ENCODE results near the gene TOM1L1. TPM values are rescaled to one million over a fixed set of nuclear protein-coding genes. Genes with fewer than 3 reads are reported as not detected.

The TOM1L1 gene
- total and polyA plus RNA-seq, 4 donors = 21.4 to 119 (median 33.9) TPM

DNA sequence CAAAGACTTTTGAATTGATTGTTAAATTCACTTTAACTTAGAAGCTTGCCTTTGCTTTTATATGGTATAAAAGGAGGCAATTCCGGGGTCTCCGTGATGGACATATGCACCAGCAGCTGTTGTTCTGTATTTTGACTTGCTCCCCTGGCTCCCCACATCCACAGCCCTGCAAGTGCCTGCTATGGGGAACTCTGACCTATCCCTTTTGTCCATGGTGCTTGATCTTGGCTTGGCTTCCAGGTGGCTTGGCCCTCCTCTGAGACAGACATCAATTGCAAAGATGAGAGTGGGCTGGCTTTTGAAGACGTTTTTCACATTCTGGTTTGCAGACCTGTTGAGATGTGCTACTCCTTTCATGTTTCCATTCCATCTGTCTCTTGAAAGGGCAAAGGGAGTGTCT is 26.9 kb downstream of the TOM1L1 start:
- no peak overlapping the region for H3K4me3 ChIP-seq (ENCODE audit: low read depth in 1 of 3, low read length in 3 of 3)
- H3K9ac ChIP-seq (ENCODE audit: low read depth in 1 of 2, low read length in 2 of 2) = no peak overlapping the region
- DNase-seq (ENCODE audit: low spot score) = no peak
- H3K4me1 ChIP-seq (ENCODE audit: control insufficient read depth in 4 of 4, insufficient read depth in 4 of 4, low read length in 3 of 4) = no peaks in the 10 kb centered on the region
- H3K27me3 ChIP-seq (ENCODE audit: control insufficient read depth in 4 of 4, insufficient read depth in 4 of 4, low read length in 3 of 4) = no peaks in the 10 kb centered on the region
- no peaks in the 10 kb centered on the region for H3K9me3 ChIP-seq (ENCODE audit: control insufficient read depth in 4 of 4, low read length in 3 of 4)
- TF ChIP-seq NR2F2 (IDR thresholded peaks at IDR 0.05) = no peak
- TF ChIP-seq REST (IDR thresholded peaks at IDR 0.05) = no peak
- TF ChIP-seq, protein P1, sequence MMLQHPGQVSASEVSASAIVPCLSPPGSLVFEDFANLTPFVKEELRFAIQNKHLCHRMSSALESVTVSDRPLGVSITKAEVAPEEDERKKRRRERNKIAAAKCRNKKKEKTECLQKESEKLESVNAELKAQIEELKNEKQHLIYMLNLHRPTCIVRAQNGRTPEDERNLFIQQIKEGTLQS (IDR thresholded peaks at IDR 0.05) = no peak
- TF ChIP-seq, protein P2, sequence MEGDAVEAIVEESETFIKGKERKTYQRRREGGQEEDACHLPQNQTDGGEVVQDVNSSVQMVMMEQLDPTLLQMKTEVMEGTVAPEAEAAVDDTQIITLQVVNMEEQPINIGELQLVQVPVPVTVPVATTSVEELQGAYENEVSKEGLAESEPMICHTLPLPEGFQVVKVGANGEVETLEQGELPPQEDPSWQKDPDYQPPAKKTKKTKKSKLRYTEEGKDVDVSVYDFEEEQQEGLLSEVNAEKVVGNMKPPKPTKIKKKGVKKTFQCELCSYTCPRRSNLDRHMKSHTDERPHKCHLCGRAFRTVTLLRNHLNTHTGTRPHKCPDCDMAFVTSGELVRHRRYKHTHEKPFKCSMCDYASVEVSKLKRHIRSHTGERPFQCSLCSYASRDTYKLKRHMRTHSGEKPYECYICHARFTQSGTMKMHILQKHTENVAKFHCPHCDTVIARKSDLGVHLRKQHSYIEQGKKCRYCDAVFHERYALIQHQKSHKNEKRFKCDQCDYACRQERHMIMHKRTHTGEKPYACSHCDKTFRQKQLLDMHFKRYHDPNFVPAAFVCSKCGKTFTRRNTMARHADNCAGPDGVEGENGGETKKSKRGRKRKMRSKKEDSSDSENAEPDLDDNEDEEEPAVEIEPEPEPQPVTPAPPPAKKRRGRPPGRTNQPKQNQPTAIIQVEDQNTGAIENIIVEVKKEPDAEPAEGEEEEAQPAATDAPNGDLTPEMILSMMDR (IDR thresholded peaks at IDR 0.05; ENCODE audit: low read depth, low read length, missing input control) = no peak
- TF ChIP-seq YY1 (IDR thresholded peaks at IDR 0.05) = no peak
- no peak for TF ChIP-seq TAF1 (conservative IDR thresholded peaks at IDR 0.05)
- no peak for TF ChIP-seq JUND (IDR thresholded peaks at IDR 0.05)
- no peak for TF ChIP-seq GABPA (IDR thresholded peaks at IDR 0.05 in 1 of 2, conservative IDR thresholded peaks at IDR 0.05 in 1 of 2)
- TF ChIP-seq, protein P3, sequence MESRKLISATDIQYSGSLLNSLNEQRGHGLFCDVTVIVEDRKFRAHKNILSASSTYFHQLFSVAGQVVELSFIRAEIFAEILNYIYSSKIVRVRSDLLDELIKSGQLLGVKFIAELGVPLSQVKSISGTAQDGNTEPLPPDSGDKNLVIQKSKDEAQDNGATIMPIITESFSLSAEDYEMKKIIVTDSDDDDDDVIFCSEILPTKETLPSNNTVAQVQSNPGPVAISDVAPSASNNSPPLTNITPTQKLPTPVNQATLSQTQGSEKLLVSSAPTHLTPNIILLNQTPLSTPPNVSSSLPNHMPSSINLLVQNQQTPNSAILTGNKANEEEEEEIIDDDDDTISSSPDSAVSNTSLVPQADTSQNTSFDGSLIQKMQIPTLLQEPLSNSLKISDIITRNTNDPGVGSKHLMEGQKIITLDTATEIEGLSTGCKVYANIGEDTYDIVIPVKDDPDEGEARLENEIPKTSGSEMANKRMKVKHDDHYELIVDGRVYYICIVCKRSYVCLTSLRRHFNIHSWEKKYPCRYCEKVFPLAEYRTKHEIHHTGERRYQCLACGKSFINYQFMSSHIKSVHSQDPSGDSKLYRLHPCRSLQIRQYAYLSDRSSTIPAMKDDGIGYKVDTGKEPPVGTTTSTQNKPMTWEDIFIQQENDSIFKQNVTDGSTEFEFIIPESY (IDR thresholded peaks at IDR 0.05) = no peak
- no peak for TF ChIP-seq SP1 (IDR thresholded peaks at IDR 0.05)
- TF ChIP-seq, protein P4, sequence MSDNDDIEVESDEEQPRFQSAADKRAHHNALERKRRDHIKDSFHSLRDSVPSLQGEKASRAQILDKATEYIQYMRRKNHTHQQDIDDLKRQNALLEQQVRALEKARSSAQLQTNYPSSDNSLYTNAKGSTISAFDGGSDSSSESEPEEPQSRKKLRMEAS (IDR thresholded peaks at IDR 0.05) = no peak
- TF ChIP-seq FOXA1 (IDR thresholded peaks at IDR 0.05) = no peak
- no peak for TF ChIP-seq HNF4G (IDR thresholded peaks at IDR 0.05)
- TF ChIP-seq RXRA (IDR thresholded peaks at IDR 0.05) = no peak
- no peak for TF ChIP-seq HNF4A (conservative IDR thresholded peaks at IDR 0.05)
- TF ChIP-seq RAD21 (IDR thresholded peaks at IDR 0.05) = no peak
- TF ChIP-seq EGR1 (IDR thresholded peaks at IDR 0.05; ENCODE audit: low read depth in 2 of 2) = no peak
- no peak for TF ChIP-seq FOXA2 (IDR thresholded peaks at IDR 0.05)
- WGBS = 86% methylated on average over 3 of the region's 3 CpGs
- peaks cover 7 to 42% (median 30%) of the 10 kb centered on the region in 4 donors for H3K36me3 ChIP-seq (ENCODE audit: control insufficient read depth in 4 of 4, insufficient read depth in 3 of 4, low read depth in 1 of 4, low read length in 3 of 4)
- H3K27ac ChIP-seq (ENCODE audit: low read depth in 1 of 2, low read length in 2 of 2) = no peak overlapping the region

Data from liver (tissue), 9 donors.